GM10266 (cell line): ENCODE measurements around the gene TMTC1.

ENCODE experiments used
- DNase-seq: peaks from one replicate; pipeline ENCODE4 v3.0.0; 2012; ENCODE audit errors: extremely low spot score
- TF ChIP-seq, protein P1 (sequence below): IDR thresholded peaks from 2 replicates; pipeline ENCODE4 v1.5.1; 2012; ENCODE audit warnings: mild to moderate bottlenecking, low read depth; ENCODE audit not compliant: control insufficient read depth, insufficient read depth; ENCODE audit errors: missing control alignments

Gene TMTC1

DNA sequence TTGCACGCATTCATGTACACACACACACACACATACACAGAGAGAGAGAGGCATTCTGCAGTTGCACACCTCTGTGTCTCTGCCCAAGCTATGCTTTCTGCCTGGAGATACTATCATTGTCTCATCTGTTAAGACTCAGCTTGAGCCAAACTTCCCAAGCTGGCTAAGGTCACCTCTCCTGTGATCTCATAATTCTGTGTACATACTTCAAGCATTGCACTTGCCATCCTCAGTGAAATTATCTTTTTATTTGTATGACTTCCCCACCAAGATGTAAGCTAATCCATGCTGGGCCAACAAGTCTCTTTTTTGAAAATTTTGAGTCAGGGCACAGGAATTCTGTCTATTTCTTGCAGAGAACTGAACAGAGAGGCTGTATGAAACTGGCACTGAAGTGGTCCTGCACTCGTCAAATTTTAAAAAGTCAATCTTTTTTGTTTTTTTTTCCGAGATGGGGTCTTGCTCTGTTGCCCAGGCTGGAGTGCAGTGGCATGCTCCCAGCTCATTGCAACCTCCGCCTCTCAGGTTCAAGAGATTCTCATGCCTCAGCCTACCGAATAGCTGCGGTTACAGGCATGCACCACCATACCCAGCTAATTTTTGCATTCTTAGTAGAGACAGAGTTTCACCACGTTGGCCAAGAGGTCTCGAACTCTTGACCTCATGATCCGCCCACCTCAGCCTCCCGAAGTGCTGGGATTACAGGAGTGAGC, 44.3 kb downstream of the TMTC1 start:
- TF ChIP-seq, protein P1, sequence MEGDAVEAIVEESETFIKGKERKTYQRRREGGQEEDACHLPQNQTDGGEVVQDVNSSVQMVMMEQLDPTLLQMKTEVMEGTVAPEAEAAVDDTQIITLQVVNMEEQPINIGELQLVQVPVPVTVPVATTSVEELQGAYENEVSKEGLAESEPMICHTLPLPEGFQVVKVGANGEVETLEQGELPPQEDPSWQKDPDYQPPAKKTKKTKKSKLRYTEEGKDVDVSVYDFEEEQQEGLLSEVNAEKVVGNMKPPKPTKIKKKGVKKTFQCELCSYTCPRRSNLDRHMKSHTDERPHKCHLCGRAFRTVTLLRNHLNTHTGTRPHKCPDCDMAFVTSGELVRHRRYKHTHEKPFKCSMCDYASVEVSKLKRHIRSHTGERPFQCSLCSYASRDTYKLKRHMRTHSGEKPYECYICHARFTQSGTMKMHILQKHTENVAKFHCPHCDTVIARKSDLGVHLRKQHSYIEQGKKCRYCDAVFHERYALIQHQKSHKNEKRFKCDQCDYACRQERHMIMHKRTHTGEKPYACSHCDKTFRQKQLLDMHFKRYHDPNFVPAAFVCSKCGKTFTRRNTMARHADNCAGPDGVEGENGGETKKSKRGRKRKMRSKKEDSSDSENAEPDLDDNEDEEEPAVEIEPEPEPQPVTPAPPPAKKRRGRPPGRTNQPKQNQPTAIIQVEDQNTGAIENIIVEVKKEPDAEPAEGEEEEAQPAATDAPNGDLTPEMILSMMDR, result no peak
- DNase-seq, result no peak

DNA sequence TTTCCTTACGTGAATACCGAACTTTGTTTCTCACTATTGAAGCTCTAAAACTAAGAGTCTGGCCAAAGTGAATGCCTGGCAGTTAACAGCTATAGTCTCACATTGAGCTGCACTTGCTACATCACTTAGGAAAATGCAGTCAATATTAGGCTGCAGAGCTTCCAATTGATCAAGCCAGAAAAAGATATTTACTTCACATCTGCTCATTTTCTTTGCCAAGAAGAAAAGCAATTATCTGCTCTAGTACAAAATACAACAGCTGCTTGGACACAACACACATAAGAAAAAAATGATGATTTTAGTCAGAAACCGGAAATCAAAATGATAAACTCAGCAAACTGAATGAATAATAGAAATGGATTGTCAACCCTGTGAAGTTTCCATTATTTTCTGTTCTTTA, 45.4 kb downstream of the TMTC1 start:
- no peak for DNase-seq
- TF ChIP-seq, protein P1, result no peak

DNA sequence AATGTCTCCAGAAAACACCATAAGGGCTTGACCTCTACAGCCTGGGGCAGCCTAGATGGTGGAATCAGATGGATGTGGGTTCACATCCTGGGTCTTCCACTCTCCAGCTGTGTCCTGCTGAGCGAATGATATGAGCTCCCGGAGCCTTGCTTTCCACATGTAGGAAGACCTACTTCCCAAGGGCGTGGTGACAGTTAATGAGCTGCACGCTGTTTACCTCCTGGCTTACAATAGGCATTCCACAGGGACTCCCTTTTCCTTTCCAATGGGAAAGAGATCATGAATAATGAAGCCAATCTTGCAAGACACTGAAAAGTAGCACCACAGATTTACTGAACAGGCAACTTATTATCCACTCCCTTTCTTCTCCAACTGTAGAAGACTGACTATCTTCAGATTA, 46.1 kb downstream of the TMTC1 start:
- DNase-seq, result no peak
- TF ChIP-seq, protein P1, result no peak

DNA sequence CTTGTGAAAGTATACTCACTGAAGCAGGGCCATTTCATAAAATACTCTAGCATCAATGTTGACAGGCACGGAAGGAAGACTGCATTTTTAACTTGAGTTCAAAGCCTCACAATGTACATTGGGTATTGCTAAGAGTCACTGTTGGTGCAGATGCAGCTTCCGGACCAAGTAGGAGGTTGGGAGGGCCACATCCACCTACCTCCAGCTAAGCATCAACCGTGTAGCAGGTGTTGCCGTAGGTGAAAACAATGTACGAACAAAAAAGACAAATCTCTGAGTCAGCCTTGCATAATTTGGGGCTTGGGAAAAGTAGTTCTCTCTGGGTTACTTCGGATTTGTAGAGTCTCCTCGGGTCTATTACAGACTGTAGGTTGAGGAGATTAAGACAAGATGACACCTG, 48.1 kb downstream of the TMTC1 start:
- TF ChIP-seq, protein P1, result no peak

DNA sequence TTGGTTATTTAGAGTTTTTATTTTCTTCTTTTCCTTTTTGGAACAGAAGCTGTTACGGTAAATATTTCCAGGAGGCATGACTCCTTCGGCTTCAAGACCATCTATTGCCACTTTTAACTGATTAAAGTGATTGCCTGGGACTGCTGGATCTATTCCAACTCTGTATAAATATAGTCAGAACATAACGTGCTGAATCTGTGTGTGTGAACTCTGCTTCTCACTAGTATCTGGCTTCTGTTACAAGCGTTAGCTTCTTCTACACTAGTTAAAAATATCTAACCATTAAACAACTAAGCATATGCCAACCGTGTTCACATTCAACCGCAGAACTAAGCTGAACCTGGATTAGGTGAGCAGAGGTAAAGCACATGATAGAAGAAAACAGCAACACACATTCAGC, 49.0 kb downstream of the TMTC1 start:
- no peak for DNase-seq
- TF ChIP-seq, protein P1, result no peak

More for the DNA sequence above, 48.1 kb downstream of the TMTC1 start:
- no peak for DNase-seq

DNA sequence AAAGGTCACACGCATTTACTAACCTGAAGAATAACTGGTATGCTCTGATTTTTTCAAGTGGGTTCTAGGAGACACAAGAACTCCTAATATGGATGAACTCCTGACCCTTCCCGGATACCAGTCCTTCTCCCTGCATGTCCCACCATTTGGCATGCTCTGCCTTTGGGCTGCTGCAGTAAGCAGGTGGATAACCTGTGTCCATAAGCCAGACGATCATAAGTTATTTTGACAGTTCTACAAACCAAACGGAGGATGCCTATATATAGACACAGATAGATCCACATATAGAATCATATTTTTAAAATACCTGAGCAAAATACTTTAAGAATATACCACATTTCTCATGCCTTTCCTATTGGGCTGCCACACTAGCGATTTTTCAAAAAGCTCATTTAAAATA, 49.4 kb downstream of the TMTC1 start:
- no peak for DNase-seq
- TF ChIP-seq, protein P1, result no peak

DNA sequence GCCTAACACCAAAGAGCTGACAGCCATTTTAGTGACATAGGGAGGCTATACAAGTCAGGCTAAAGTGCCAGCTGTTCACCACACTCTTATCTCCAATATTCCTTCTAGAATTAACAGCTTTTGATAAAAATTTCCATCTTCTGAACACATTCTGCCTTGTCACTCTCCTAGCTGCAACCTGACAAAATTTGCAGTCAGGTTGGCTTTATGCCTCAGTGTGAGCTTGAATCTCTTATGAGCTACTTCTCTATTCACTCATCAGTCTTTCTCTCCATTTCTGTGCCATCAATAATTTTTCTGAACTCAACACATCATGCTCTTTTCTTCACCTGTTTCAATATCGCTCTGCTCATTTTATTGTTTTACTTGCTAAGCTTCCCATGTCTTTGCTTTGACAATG, 50.2 kb downstream of the TMTC1 start:
- TF ChIP-seq, protein P1, result no peak
- DNase-seq, result no peak
